Measurements from ENCODE around the gene BICC1. TPM values are rescaled to one million over a fixed set of nuclear protein-coding genes. Genes with fewer than 3 reads are reported as not detected.

BICC1 gene
- total RNA-seq, 1 donor from 2014 or later: 0.41 TPM

DNA sequence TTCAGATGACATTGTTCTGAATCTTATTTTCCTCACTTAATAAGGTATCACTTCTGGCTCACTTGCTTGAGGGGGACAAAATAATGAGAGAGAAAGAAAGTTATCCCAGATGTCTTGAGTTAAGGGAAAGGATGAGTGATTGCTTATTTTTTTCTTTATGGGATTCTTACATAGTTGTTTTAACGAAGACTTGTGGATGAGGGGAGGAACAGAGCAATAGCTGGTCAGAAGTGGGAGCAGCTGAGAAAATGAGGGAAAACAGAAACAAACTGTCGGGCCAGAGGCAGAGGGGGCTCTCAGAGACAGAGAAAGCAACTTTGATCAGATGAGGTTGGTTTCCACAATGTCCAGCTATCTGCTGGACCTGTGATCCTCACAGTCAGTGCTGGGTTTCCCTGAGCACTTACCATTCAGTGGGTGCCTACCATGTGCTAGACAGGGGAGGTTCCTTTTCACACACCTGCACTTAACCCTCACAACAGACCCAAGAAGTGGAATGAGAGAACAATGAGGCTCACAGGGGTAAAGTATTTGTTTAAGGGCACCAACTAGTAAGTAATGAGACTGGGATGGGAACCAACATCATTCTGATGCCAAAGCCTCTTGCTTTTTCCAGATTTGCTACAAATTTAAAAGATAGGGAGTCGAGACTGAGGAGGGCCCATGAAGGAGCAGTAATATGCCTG is 64.2 kb downstream of the BICC1 start:
- Histone ChIP-seq H3K9ac (no peak overlapping the region), H3K4me2 (no peak overlapping the region), H3K4me1 (peaks cover 6% of the 10 kb centered on the region), H3K27me3 (no peaks in the 10 kb centered on the region), H3F3A (ENCODE audit: low read depth) (no peaks in the 10 kb centered on the region), H3K9me3 (ENCODE audit: low read depth) (no peaks in the 10 kb centered on the region), H3K36me3 (no peaks in the 10 kb centered on the region), H3K27ac (no peak overlapping the region), H4K20me1 (ENCODE audit: low read depth) (no peaks in the 10 kb centered on the region), H2AFZ (replicated peaks) (no peak overlapping the region), H3K79me2 (ENCODE audit: low read depth) (no peaks in the 10 kb centered on the region), H3K4me3 (no peak overlapping the region)
- Mint-ChIP-seq H3K27ac (peak overlapping the region; percentile 18), H3K4me1 (peaks cover 24% of the 10 kb centered on the region), H3K36me3 (no peaks in the 10 kb centered on the region), H3K27me3 (ENCODE audit: insufficient read depth, low read depth) (no peaks in the 10 kb centered on the region), H3K9me3 (no peaks in the 10 kb centered on the region), H3K4me3 (no peak overlapping the region)
- TF ChIP-seq, protein P1, sequence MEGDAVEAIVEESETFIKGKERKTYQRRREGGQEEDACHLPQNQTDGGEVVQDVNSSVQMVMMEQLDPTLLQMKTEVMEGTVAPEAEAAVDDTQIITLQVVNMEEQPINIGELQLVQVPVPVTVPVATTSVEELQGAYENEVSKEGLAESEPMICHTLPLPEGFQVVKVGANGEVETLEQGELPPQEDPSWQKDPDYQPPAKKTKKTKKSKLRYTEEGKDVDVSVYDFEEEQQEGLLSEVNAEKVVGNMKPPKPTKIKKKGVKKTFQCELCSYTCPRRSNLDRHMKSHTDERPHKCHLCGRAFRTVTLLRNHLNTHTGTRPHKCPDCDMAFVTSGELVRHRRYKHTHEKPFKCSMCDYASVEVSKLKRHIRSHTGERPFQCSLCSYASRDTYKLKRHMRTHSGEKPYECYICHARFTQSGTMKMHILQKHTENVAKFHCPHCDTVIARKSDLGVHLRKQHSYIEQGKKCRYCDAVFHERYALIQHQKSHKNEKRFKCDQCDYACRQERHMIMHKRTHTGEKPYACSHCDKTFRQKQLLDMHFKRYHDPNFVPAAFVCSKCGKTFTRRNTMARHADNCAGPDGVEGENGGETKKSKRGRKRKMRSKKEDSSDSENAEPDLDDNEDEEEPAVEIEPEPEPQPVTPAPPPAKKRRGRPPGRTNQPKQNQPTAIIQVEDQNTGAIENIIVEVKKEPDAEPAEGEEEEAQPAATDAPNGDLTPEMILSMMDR (IDR thresholded peaks at IDR 0.05): no peak
- TF ChIP-seq EZH2 (IDR thresholded peaks at IDR 0.05) (no peak), EZH2phosphoT487 (IDR thresholded peaks at IDR 0.05) (no peak)
- no peak for DNase-seq (ENCODE audit: low spot score)

DNA sequence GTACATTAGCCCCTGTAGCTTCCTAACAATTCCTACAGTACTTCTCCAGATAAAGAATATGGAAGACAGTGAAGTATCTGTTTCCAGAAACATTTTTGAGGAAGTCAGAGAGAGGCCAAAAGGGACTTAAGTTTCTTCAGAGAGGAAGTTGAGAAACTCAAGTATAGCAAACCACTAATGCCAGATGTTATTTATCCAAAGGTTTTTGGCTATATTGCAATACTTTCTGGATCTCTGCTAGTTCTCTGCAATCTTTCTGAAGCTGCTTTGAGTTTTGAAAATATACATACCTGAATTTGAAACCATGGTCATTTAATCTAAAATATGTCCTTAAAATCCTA is 64.7 kb downstream of the BICC1 start:
- no peak overlapping the region for H3K4me3 Mint-ChIP-seq
- Histone ChIP-seq H3K4me1 (peaks cover 6% of the 10 kb centered on the region), H3K4me3 (no peak overlapping the region), H3K9ac (no peak overlapping the region), H3K79me2 (ENCODE audit: low read depth) (no peaks in the 10 kb centered on the region), H3K4me2 (no peak overlapping the region), H2AFZ (replicated peaks) (no peak overlapping the region), H3K27me3 (no peaks in the 10 kb centered on the region), H3K27ac (no peak overlapping the region), H4K20me1 (ENCODE audit: low read depth) (no peaks in the 10 kb centered on the region), H3K36me3 (no peaks in the 10 kb centered on the region), H3F3A (ENCODE audit: low read depth) (no peaks in the 10 kb centered on the region), H3K9me3 (ENCODE audit: low read depth) (no peaks in the 10 kb centered on the region)
- H3K36me3 Mint-ChIP-seq: no peaks in the 10 kb centered on the region
- H3K9me3 Mint-ChIP-seq: no peaks in the 10 kb centered on the region
- no peak overlapping the region for H3K27ac Mint-ChIP-seq
- H3K4me1 Mint-ChIP-seq: peaks cover 24% of the 10 kb centered on the region
- no peak for TF ChIP-seq EZH2 (IDR thresholded peaks at IDR 0.05)
- TF ChIP-seq EZH2phosphoT487 (IDR thresholded peaks at IDR 0.05): no peak
- TF ChIP-seq, protein P1 (IDR thresholded peaks at IDR 0.05): no peak
- no peak for DNase-seq (ENCODE audit: low spot score)
- H3K27me3 Mint-ChIP-seq (ENCODE audit: insufficient read depth, low read depth): no peaks in the 10 kb centered on the region

DNA sequence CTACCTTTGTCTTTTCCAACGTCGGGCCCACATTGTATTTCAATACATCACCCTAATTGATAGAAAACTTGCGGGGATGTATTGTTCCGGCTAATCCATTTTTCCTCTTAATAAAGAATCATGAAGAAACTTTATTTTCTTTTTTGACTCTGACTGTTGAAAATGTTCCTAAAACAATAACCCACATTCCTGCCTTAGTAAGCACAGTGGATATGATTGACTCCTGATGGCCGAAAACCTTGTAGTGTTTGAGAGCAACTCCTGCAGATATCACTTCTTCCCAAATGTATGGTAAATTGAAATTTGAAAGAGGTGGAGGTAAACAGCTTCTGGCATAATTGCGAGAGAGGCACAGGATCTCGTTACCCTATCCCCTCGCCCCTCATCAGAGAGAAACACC is 65.7 kb downstream of the BICC1 start:
- TF ChIP-seq, protein P1 (IDR thresholded peaks at IDR 0.05): no peak
- TF ChIP-seq EZH2phosphoT487 (IDR thresholded peaks at IDR 0.05) (no peak), EZH2 (IDR thresholded peaks at IDR 0.05) (no peak)
- Histone ChIP-seq H3F3A (ENCODE audit: low read depth) (no peaks in the 10 kb centered on the region), H3K9me3 (ENCODE audit: low read depth) (no peaks in the 10 kb centered on the region), H3K79me2 (ENCODE audit: low read depth) (no peaks in the 10 kb centered on the region), H3K4me1 (peaks cover 6% of the 10 kb centered on the region), H3K27ac (no peak overlapping the region), H4K20me1 (ENCODE audit: low read depth) (no peaks in the 10 kb centered on the region), H3K4me3 (no peak overlapping the region), H3K27me3 (no peaks in the 10 kb centered on the region), H3K9ac (no peak overlapping the region), H3K36me3 (no peaks in the 10 kb centered on the region), H3K4me2 (no peak overlapping the region), H2AFZ (replicated peaks) (no peak overlapping the region)
- no peak for DNase-seq (ENCODE audit: low spot score)
- peaks cover 24% of the 10 kb centered on the region for H3K4me1 Mint-ChIP-seq
- no peaks in the 10 kb centered on the region for H3K9me3 Mint-ChIP-seq
- H3K27ac Mint-ChIP-seq: no peak overlapping the region
- H3K27me3 Mint-ChIP-seq (ENCODE audit: insufficient read depth, low read depth): no peaks in the 10 kb centered on the region
- no peak overlapping the region for H3K4me3 Mint-ChIP-seq
- no peaks in the 10 kb centered on the region for H3K36me3 Mint-ChIP-seq
